HG02588 (cell line): ENCODE data around the gene KIF3C.
"Not testable (repeated sequence)": the region's sequence is repeated elsewhere in the genome, so short reads cannot be mapped to it uniquely, and the experiment has no call there.

ENCODE experiments used
- ATAC-seq: cut with Tn5 transposase; IDR thresholded peaks from one replicate; pipeline ENCODE4 v1.9.1; 2021; ENCODE audit warnings: mild to moderate bottlenecking, moderate library complexity; ENCODE audit not compliant: unreplicated experiment

Gene KIF3C

GRCh38 chr2:26000561-26001082 is 18.3 kb upstream of the KIF3C start:
- ATAC-seq = no peak

- not testable (repeated sequence) for ATAC-seq
Observed at GRCh38 chr2:25999406-25999805, 17.1 kb upstream of the KIF3C start.

GRCh38 chr2:25998816-25999383 is 16.6 kb upstream of the KIF3C start:
- ATAC-seq = not testable (repeated sequence)

GRCh38 chr2:25996844-25997243 is 14.5 kb upstream of the KIF3C start:
- ATAC-seq = no peak

- ATAC-seq = no peak
Observed at GRCh38 chr2:25994509-25994908, 12.2 kb upstream of the KIF3C start.

- ATAC-seq = no peak
Observed at GRCh38 chr2:25993049-25993448, 10.8 kb upstream of the KIF3C start.

GRCh38 chr2:25992556-25992955 is 10.3 kb upstream of the KIF3C start:
- no peak for ATAC-seq

GRCh38 chr2:25991965-25992364 is 9.7 kb upstream of the KIF3C start:
- ATAC-seq = no peak

- no peak for ATAC-seq
Observed at GRCh38 chr2:25989154-25989553, 6.9 kb upstream of the KIF3C start.

GRCh38 chr2:25988134-25988533 is 5.8 kb upstream of the KIF3C start:
- ATAC-seq = no peak

- ATAC-seq = no peak
Observed at GRCh38 chr2:25983735-25984134, 1.4 kb upstream of the KIF3C start.

GRCh38 chr2:25982968-25983280 is 627 bp upstream of the KIF3C start:
- ATAC-seq = no peak

- ATAC-seq = peak; percentile 26
Observed at GRCh38 chr2:25981596-25982272, 563 bp downstream of the KIF3C start.

- no peak for ATAC-seq
Observed at GRCh38 chr2:25980951-25981350, 1.3 kb downstream of the KIF3C start.

- no peak for ATAC-seq
Observed at GRCh38 chr2:25980076-25980887, 2.0 kb downstream of the KIF3C start.

GRCh38 chr2:25979001-25979400 is 3.3 kb downstream of the KIF3C start:
- ATAC-seq = no peak

GRCh38 chr2:25977768-25978167 is 4.5 kb downstream of the KIF3C start:
- ATAC-seq = no peak

GRCh38 chr2:25976983-25977741 is 5.1 kb downstream of the KIF3C start:
- no peak for ATAC-seq

GRCh38 chr2:25972049-25972823 is 10.1 kb downstream of the KIF3C start:
- ATAC-seq = no peak

- ATAC-seq = no peak
Observed at GRCh38 chr2:25971596-25971995, 10.7 kb downstream of the KIF3C start.
